NCI-H1092 (cell line): Measurements from ENCODE around the gene HAPLN2.

Source experiments
- DNase-seq: peaks from one replicate; lab custom pipeline; 2025; lab: John Stamatoyannopoulos, UW

HAPLN2 gene

DNA sequence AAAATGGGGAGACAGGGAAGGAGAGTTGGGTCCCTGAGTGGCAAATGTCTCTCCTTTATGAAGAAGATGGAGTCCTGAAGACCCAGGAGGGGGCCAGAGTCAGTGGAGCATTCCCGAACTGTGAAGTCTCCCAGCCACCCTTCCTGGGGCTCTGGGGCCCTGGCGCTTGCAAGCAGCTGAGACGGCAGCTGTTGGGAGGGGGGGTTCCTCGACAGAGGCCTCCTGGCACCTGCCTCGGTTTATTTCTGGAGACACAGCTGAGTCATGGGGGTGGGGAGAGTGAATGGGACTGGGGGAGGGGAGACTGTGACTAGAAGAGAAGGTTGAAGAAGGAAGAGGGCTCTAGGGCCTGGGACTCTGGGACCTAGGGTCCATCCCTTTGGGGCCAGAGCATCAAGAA, 44.0 kb downstream of the HAPLN2 start:
- DNase-seq, result no peak

GRCh38 chr1:156664046-156664766, 45.0 kb downstream of the HAPLN2 start:
- no peak for DNase-seq

GRCh38 chr1:156664767-156665411, 45.7 kb downstream of the HAPLN2 start:
- no peak for DNase-seq

DNA sequence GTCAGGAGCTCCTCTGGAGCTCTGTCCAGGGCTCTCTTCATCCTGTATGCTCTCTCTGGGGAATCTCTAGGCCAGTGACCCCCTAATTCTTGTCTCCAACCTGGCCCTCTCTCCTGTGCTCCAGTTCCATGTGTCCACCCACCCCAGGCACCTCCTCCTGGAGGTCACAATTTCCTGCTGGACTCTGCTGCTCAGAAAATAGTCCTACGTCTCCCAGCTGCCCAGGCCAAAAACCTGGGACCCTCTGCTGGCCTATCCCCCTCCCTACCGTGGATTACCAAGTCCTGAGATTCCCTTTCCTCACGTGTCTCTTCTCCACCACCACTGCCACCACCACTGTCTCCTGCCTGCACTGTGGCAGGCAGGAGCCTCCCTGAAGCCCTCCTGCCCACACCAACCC, 46.3 kb downstream of the HAPLN2 start:
- no peak for DNase-seq

DNA sequence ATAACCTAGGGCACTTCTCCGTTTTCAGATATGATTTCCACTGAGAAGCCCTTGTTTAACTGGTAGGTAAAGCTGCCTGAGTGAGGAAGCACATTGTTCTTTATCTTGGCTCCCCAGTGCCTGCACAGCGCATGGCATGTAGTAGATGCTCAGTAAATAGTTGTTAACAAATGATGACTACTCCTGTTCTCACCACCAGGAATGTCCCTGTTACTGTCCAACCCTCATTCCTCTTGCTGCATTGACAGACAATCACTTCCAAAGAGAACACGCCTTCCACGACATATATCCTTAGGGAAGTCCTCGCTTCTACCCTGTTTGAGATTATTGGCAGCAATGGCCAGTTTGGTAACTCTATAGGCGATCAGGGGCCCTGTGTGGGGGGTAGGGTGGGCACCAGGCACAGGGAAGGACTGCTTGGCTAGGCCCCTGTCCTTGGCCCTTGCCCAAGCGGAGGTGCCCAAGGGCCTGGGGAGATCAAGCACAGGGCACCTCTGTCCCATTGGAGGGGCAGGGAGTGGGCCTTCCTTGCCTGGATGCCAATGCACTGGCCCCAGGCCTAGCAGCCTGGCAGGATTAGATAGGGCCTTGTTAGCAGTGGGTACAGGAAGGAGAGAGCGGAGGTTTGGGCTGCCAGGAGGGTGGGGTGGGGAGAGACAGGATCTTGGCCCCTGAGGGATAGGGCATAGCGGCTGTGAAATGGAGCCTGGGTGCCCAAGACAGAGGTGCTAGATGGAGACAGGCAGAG, 47.8 kb downstream of the HAPLN2 start:
- no peak for DNase-seq

DNA sequence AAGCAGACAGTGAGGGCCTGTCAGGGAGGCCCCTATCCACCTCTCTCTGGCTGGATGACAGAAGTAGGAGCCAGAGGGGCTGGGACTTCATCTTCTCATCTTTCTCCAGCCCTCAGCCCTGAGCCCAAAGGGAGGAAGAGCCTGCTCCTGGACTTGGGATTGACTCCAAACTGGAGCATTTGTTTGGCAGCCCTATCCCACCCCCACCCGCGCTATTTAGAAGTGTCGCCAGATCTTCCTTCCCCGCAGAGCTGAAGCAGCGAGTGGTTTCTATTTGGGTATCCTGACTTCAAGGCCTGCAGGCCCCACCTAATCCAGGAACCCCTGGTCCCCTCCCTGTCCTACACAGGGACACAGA, 48.4 kb downstream of the HAPLN2 start:
- DNase-seq, result no peak

DNA sequence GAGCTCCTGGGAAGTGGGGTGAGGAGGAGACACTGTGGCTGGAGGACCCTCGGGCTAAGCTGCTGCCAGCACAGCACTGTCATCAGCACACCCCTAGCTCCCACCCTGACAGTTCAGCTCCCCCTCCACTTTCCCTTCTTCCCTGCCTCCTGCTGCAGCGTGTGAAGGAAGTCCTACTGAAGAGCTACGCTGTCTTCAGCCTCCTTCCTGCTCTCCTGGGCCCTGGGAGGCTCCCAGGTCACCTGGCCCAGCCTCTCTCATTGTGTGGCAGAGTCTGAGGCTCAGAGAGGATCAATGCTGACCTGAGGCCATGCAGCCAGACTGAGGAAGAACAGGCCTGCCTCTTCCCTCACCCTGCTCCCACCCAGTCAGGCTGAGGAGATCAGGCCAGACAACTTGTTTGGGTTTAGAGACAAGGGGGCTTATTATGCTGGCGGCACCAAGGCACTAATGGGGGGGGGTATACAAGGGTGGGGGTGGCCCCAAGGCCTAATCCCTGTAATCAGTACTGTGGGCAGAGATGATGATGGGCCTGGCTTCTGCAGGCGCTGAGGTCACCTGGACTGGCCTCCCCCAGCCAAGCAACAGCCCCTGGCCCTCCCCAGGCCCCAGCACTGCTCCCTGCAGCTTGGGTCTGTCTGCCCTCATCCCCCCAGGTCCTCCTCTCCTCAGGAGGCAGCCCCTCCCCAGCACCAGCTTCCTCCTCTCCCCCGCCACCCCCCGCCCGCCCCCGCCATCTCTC, 48.9 kb downstream of the HAPLN2 start:
- no peak for DNase-seq

DNA sequence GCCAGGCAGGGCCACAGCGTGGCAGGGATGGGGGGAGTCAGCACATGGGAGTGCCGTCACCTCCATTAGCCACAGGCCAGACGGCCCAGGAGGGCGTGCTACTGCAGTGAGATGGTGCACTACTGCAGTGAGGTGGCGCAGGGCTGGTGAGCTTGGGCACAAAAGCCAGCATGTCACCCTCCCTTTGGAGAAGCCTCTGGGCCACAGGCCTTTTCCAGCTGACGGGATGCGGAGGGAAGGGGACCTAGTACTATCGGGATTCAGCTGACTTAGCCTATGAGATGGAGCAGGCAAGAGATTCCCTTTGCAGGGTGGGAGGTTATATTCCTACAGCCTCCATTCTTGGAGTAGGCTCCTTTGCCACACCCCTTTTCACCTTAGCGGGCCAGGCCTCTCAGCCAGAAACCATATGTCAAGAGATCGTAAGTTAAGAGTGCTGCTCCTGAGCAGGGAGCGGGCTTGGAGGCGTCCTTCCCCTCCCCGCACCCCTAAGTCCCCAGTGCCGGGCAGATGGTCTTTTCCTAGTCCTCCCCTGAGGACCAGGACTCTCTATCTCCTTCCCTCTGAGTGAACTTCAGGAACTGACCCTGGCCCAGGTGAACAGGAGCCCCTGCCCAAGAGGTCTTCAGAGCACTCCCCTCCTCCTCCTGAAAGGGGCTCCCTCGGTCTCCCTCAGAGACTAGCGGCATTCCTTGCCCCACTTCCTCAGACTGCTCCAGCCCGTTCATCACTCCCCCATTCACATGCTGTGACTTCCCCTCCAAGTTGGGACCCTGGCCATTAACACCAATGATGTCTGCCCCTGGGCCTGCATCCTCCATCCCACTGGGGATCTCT, 49.8 kb downstream of the HAPLN2 start:
- DNase-seq, result no peak

GRCh38 chr1:156669794-156670193, 50.6 kb downstream of the HAPLN2 start:
- no peak for DNase-seq

GRCh38 chr1:156670359-156670758, 51.1 kb downstream of the HAPLN2 start:
- no peak for DNase-seq

DNA sequence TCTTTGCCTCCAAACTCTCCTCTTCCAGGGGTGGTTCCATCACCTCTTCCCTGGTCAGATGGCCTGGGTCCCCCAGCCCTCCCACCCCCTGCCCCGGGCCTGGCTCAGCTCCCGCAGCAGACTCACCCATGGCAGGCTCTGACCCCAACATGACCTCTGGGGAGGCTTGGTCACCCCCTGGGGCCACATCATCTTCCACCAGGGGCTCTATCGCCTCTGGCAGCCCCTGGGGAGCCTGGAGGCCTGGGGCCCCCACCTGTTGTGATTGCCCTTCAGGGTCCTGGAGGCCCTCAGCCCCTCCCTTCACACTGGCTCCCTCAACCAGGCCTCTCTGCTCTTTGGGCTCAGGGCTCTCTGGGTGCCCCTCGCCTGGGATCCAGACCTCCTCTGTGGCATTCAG, 51.6 kb downstream of the HAPLN2 start:
- DNase-seq, result no peak

- no peak for DNase-seq
These were observed 52.6 kb downstream of the HAPLN2 start for GRCh38 chr1:156671804-156672203.

DNA sequence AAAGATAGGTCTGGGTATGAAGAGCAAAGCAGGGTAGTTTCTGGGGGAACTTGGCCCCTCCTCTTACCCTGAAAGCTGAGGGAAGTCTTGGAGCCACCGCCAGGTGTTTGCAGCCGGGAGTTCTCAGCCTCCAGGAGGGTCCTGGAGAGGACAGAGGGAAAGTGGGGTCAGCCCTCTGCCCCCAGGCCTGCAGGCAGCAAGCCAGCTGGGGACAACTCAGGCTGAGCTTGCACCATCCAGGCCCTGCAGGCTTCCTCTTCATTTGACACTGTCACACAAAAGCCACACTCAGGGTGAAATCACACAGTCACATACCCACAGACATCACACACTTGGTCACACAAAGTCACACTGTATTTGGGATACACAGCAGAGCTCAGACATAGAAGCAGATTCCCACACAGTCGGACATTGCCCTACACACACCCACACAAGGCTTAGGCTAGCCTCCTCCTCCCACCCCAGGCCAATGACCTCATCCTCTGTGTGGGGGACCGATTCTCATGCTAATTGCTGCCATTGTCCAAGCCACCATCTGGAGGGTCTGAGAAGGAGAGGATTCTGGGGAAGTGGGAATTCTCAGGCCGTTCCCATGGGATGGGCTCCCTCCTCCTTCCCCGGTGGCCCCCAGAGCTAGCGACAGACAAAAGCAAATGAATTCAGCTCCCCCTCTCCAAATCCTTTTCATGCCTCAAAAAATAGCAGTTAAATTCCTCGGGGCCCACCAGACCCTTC, 54.3 kb downstream of the HAPLN2 start:
- no peak for DNase-seq
